Left lung (tissue), 10 donors: ENCODE results near the gene ALDH7A1. TPM values are rescaled to one million over a fixed set of nuclear protein-coding genes. Genes with fewer than 3 reads are reported as not detected.

Experiments used
- ATAC-seq: fragments of 200-7000 bp; cut with Tn5 transposase; one replicate; pipeline ENCODE4 v1.9.1; 2020; ENCODE audit warnings: moderate library complexity
- DNase-seq, 4 donors: peaks; one replicate each; pipeline ENCODE4 v3.0.0-alpha.2; 2013 to 2020
- H3K27ac ChIP-seq, 2 donors: fragments of 200-600 bp; sonication (generic) in 1 of 2; one replicate each; pipeline versions ENCODE4 v1.5.0 to v1.8.0; 2020 to 2021
- H3K27me3 ChIP-seq, 2 donors: fragments of 200-600 bp; sonication (generic) in 1 of 2; one replicate each; pipeline versions ENCODE4 v1.5.0 to v1.8.0; 2020 to 2021
- H3K36me3 ChIP-seq, 2 donors: fragments of 200-600 bp; sonication (generic) in 1 of 2; one replicate each; pipeline versions ENCODE4 v1.5.0 to v1.8.0; 2020 to 2021
- H3K4me1 ChIP-seq, 2 donors: fragments of 200-600 bp; one replicate each; pipeline ENCODE4 v1.8.0; 2021
- H3K4me3 ChIP-seq, 2 donors: fragments of 200-600 bp; sonication (generic) in 1 of 2; one replicate each; pipeline versions ENCODE4 v1.5.0 to v1.8.0; 2020 to 2021; ENCODE audit warnings: mild to moderate bottlenecking in 1 of 2
- H3K9me3 ChIP-seq, 2 donors: fragments of 200-600 bp; sonication (generic) in 1 of 2; one replicate each; pipeline versions ENCODE4 v1.5.0 to v1.8.0; 2020 to 2021
- CTCF ChIP-seq, 2 donors: fragments of 200-600 bp; sonication (generic) in 1 of 2; IDR thresholded peaks; one replicate each; pipeline versions ENCODE4 v1.5.0 to v1.8.0; 2021; ENCODE audit warnings: antibody characterized with exemption in 2 of 2
- intact Hi-C, 2 donors: fragments of 100-400 bp; cut with DNase I; formaldehyde crosslinking; loops; one replicate each; pipeline versions ENCODE4 v1.11.2 to v1.14.2; 2022
- polyA plus RNA-seq, 6 donors: library from polyadenylated mRNA; unstranded; fragments of 120-200 nt; gene quantifications; one replicate each; pipeline ENCODE4 v1.2.1, GENCODE V29; 2013; ENCODE audit not compliant: insufficient read length in 6 of 6
- total RNA-seq, 2 donors: library from RNA; stranded (reverse); fragmentation: NEBNext Ultra II Directional; extraction: Animal tissue kit (Norgen Biotek cat#: 25700); gene quantifications; one replicate each; pipeline ENCODE4 v1.2.1, GENCODE V29; 2021
- donor health status: DM: no; HTN: yes; CAD: no.
- donor health status: DM: no; HTN: no; CAD: no.

The ALDH7A1 gene
- total and polyA plus RNA-seq, 8 donors = 34.2 to 137 (median 122) TPM

- DNase-seq = no peak
- H3K4me3 ChIP-seq = no peak overlapping the region
- no peak for TF ChIP-seq CTCF (IDR thresholded peaks at IDR 0.05)
- H3K27ac ChIP-seq = no peak overlapping the region
- no peaks in the 10 kb centered on the region for H3K27me3 ChIP-seq
- H3K36me3 ChIP-seq = peaks cover 0 to 78% of the 10 kb centered on the region in 2 donors
- intact Hi-C loops = no loop called here
- no peak for ATAC-seq
- no peaks in the 10 kb centered on the region for H3K9me3 ChIP-seq
- H3K4me1 ChIP-seq = no peaks in the 10 kb centered on the region
These were observed 112.4 kb downstream of the ALDH7A1 start for GRCh38 chr5:126482591-126482990.

- Histone ChIP-seq H3K27ac (no peak overlapping the region), H3K36me3 (peaks cover 0 to 64% of the 10 kb centered on the region in 2 donors), H3K9me3 (no peaks in the 10 kb centered on the region), H3K27me3 (no peaks in the 10 kb centered on the region), H3K4me3 (no peak overlapping the region), H3K4me1 (no peaks in the 10 kb centered on the region)
- TF ChIP-seq CTCF (IDR thresholded peaks at IDR 0.05) = no peak
- intact Hi-C loops = no loop called here
- ATAC-seq = no peak
- DNase-seq = no peak
These were observed 113.8 kb downstream of the ALDH7A1 start for GRCh38 chr5:126481243-126481642.

Other genes with a start within 250 kb of the ALDH7A1 start
- 10 to 100 TPM; 18.1 to 19.2 TPM for gene GRAMD2B, start 171.8 kb downstream of the ALDH7A1 start, total RNA-seq
- gene GRAMD2B, start 171.8 kb downstream of the ALDH7A1 start, polyA plus RNA-seq = 10 to 100 TPM in 5 of 6 donors, 1 to 10 TPM in 1; 9.8 to 12.6 (median 11.1) TPM
- gene PHAX, start 5.7 kb upstream of the ALDH7A1 start, total RNA-seq = 10 to 100 TPM; 28.2 to 30.7 TPM
- 10 to 100 TPM; 64.1 to 75.4 (median 68.5) TPM for gene PHAX, start 5.7 kb upstream of the ALDH7A1 start, polyA plus RNA-seq
- 10 to 100 TPM; 23.2 to 27.1 TPM for gene LMNB1, start 181.9 kb upstream of the ALDH7A1 start, total RNA-seq
- gene LMNB1, start 181.9 kb upstream of the ALDH7A1 start, polyA plus RNA-seq = 100 to 1,000 TPM in 2 of 6 donors, 10 to 100 TPM in 4; 93.7 to 175 (median 97.5) TPM